Ectodermal cell (in vitro differentiated cells): ENCODE measurements around the gene FZD4.
"Not testable (repeated sequence)": the region's sequence is repeated elsewhere in the genome, so short reads cannot be mapped to it uniquely, and the experiment has no call there.

Source experiments
- H3K27ac ChIP-seq: 2 replicates; pipeline ENCODE4 v1.7.0; 2013; ENCODE audit warnings: mild to moderate bottlenecking, low read depth, low read length; ENCODE audit not compliant: insufficient read depth, poor library complexity, severe bottlenecking
- H3K27me3 ChIP-seq: 2 replicates; pipeline ENCODE4 v1.7.0; 2013; ENCODE audit warnings: mild to moderate bottlenecking, low read length; ENCODE audit not compliant: insufficient read depth, control insufficient read depth, poor library complexity, severe bottlenecking
- H3K36me3 ChIP-seq: one replicate; pipeline ENCODE4 v1.7.0; 2013; ENCODE audit warnings: low read length; ENCODE audit not compliant: control insufficient read depth, insufficient read depth
- H3K4me1 ChIP-seq: one replicate; pipeline ENCODE4 v1.7.0; 2013; ENCODE audit warnings: low read length; ENCODE audit not compliant: control insufficient read depth, insufficient read depth
- H3K4me3 ChIP-seq: 2 replicates; pipeline ENCODE4 v1.7.0; 2013; ENCODE audit warnings: low read depth, low read length, control low read depth; ENCODE audit not compliant: insufficient read depth
- H3K9me3 ChIP-seq: 2 replicates; pipeline ENCODE4 v1.7.0; 2013; ENCODE audit warnings: mild to moderate bottlenecking, low read length, moderate library complexity; ENCODE audit not compliant: control insufficient read depth
- WGBS, 2 experiments: methylation state at CpG; one replicate each; pipeline ENCODE4 v1.1.7; 2013; ENCODE audit warnings: missing lambda C conversion rate in 2 of 2; 5-methylcytosine and 5-hydroxymethylcytosine counted together

The FZD4 gene

GRCh38 chr11:86926975-86927374, 28.2 kb downstream of the FZD4 start:
- H3K9me3 ChIP-seq, result no peaks in the 10 kb centered on the region
- no peak overlapping the region for H3K27ac ChIP-seq
- no peaks in the 10 kb centered on the region for H3K4me1 ChIP-seq
- H3K36me3 ChIP-seq, result no peaks in the 10 kb centered on the region
- no peak overlapping the region for H3K4me3 ChIP-seq
- 91 to 98% methylated on average over 3 of the region's 3 CpGs for WGBS, 2 experiments
- H3K27me3 ChIP-seq, result no peaks in the 10 kb centered on the region

- Histone ChIP-seq H3K4me1 (peaks cover 3% of the 10 kb centered on the region), H3K9me3 (no peaks in the 10 kb centered on the region), H3K4me3 (no peak overlapping the region), H3K36me3 (no peaks in the 10 kb centered on the region), H3K27ac (no peak overlapping the region), H3K27me3 (no peaks in the 10 kb centered on the region)
- 37 to 40% methylated on average over 6 of the region's 6 CpGs for WGBS, 2 experiments
Measured at GRCh38 chr11:86923999-86924766, 31.0 kb downstream of the FZD4 start.

- H3K4me1 ChIP-seq, result peaks cover 5% of the 10 kb centered on the region
- no peak overlapping the region for H3K27ac ChIP-seq
- 78 to 100% methylated on average over 1 of the region's 1 CpG for WGBS, 2 experiments
- no peaks in the 10 kb centered on the region for H3K9me3 ChIP-seq
- no peaks in the 10 kb centered on the region for H3K27me3 ChIP-seq
- H3K4me3 ChIP-seq, result no peak overlapping the region
- H3K36me3 ChIP-seq, result no peaks in the 10 kb centered on the region
Measured at GRCh38 chr11:86922225-86922624, 33.0 kb downstream of the FZD4 start.

- 66 to 74% methylated on average over 7 of the region's 7 CpGs for WGBS, 2 experiments
- no peak overlapping the region for H3K27ac ChIP-seq
Measured at GRCh38 chr11:86919557-86920210, 35.5 kb downstream of the FZD4 start.

GRCh38 chr11:86918973-86919372, 36.2 kb downstream of the FZD4 start:
- H3K27ac ChIP-seq, result no peak overlapping the region
- H3K9me3 ChIP-seq, result no peaks in the 10 kb centered on the region
- H3K27me3 ChIP-seq, result no peaks in the 10 kb centered on the region
- no peaks in the 10 kb centered on the region for H3K36me3 ChIP-seq
- 93 to 95% methylated on average over 7 of the region's 7 CpGs for WGBS, 2 experiments
- H3K4me1 ChIP-seq, result peaks cover 5% of the 10 kb centered on the region
- no peak overlapping the region for H3K4me3 ChIP-seq

More at GRCh38 chr11:86919557-86920210, 35.5 kb downstream of the FZD4 start:
- no peaks in the 10 kb centered on the region for H3K9me3 ChIP-seq
- peaks cover 5% of the 10 kb centered on the region for H3K4me1 ChIP-seq
- no peaks in the 10 kb centered on the region for H3K27me3 ChIP-seq
- no peaks in the 10 kb centered on the region for H3K36me3 ChIP-seq
- no peak overlapping the region for H3K4me3 ChIP-seq

- Histone ChIP-seq H3K4me3 (no peak overlapping the region), H3K9me3 (no peaks in the 10 kb centered on the region), H3K27ac (no peak overlapping the region), H3K36me3 (no peaks in the 10 kb centered on the region), H3K27me3 (no peaks in the 10 kb centered on the region), H3K4me1 (peaks cover 5% of the 10 kb centered on the region)
- 88 to 100% methylated on average over 1 of the region's 2 CpGs for WGBS, 2 experiments
Measured at GRCh38 chr11:86918496-86918895, 36.7 kb downstream of the FZD4 start.

GRCh38 chr11:86917589-86917988, 37.6 kb downstream of the FZD4 start:
- Histone ChIP-seq H3K9me3 (no peaks in the 10 kb centered on the region), H3K4me1 (peaks cover 5% of the 10 kb centered on the region), H3K27ac (no peak overlapping the region), H3K27me3 (no peaks in the 10 kb centered on the region), H3K4me3 (no peak overlapping the region), H3K36me3 (no peaks in the 10 kb centered on the region)
- 84 to 100% methylated on average over 1 to 2 of the region's 2 CpGs for WGBS, 2 experiments

GRCh38 chr11:86916330-86916729, 38.9 kb downstream of the FZD4 start:
- H3K4me1 ChIP-seq, result peaks cover 5% of the 10 kb centered on the region
- no peak overlapping the region for H3K4me3 ChIP-seq
- H3K9me3 ChIP-seq, result no peaks in the 10 kb centered on the region
- H3K27ac ChIP-seq, result no peak overlapping the region
- no peaks in the 10 kb centered on the region for H3K27me3 ChIP-seq
- WGBS, 2 experiments, result 93 to 100% methylated on average over 1 of the region's 1 CpG
- no peaks in the 10 kb centered on the region for H3K36me3 ChIP-seq

- not testable (repeated sequence) for H3K27ac ChIP-seq
Measured at GRCh38 chr11:86915850-86916249, 39.3 kb downstream of the FZD4 start.

GRCh38 chr11:86914865-86915519, 40.2 kb downstream of the FZD4 start:
- no peak overlapping the region for H3K27ac ChIP-seq
- H3K27me3 ChIP-seq, result no peaks in the 10 kb centered on the region
- no peaks in the 10 kb centered on the region for H3K9me3 ChIP-seq
- peaks cover 5% of the 10 kb centered on the region for H3K4me1 ChIP-seq
- WGBS, 2 experiments, result 93 to 94% methylated on average over 5 of the region's 6 CpGs
- no peak overlapping the region for H3K4me3 ChIP-seq
- H3K36me3 ChIP-seq, result no peaks in the 10 kb centered on the region

More at GRCh38 chr11:86915850-86916249, 39.3 kb downstream of the FZD4 start:
- not testable (repeated sequence) for H3K36me3 ChIP-seq, H3K4me1 ChIP-seq, H3K4me3 ChIP-seq, H3K27me3 ChIP-seq, H3K9me3 ChIP-seq
- 44 to 67% methylated on average over 1 of the region's 1 CpG for WGBS, 2 experiments
